A673 (cell line): ENCODE data around the gene HPSE2.

Experiments
- CTCF ChIP-seq: fragments of 300-800, 200-600 bp; sonication (generic); conservative IDR thresholded peaks from 2 replicates; pipeline ENCODE4 v1.5.1; 2017; ENCODE audit warnings: low read depth, mild to moderate bottlenecking, antibody characterized with exemption, low read length, moderate library complexity, mixed read lengths
- EZH2 ChIP-seq: fragments of 200-600 bp; sonication (generic); IDR thresholded peaks from 2 replicates; pipeline ENCODE4 v1.6.1; 2017; ENCODE audit warnings: borderline replicate concordance, low read depth, mild to moderate bottlenecking, mixed read lengths, antibody characterized with exemption, low read length; ENCODE audit not compliant: poor library complexity, severe bottlenecking

GRCh38 chr10:98613446-98613845, 622.2 kb downstream of the HPSE2 start:
- TF ChIP-seq CTCF (no peak), EZH2 (no peak)
